Neural cell (in vitro differentiated cells): ENCODE measurements around the gene TFB1M.

Source experiments
- EP300 ChIP-seq: fragments of 450-650 bp; conservative IDR thresholded peaks from 2 replicates; pipeline ENCODE4 v1.6.1; 2014; ENCODE audit warnings: antibody characterized with exemption, mild to moderate bottlenecking, moderate library complexity; ENCODE audit not compliant: poor library complexity, severe bottlenecking
- EZH2 ChIP-seq: fragments of 200-600, 300-800 bp; shearing (Covaris generic), sonication (generic); IDR thresholded peaks from 2 replicates; pipeline ENCODE4 v1.6.1; 2014; ENCODE audit warnings: antibody characterized with exemption, low read length, borderline replicate concordance, mild to moderate bottlenecking; ENCODE audit not compliant: insufficient read depth, poor library complexity, severe bottlenecking
- POLR2AphosphoS5 ChIP-seq: IDR thresholded peaks from 2 replicates; pipeline ENCODE4 v1.6.1; 2012
- RAD21 ChIP-seq: fragments of 450-650 bp; conservative IDR thresholded peaks from 2 replicates; pipeline ENCODE4 v1.6.1; 2014; ENCODE audit warnings: antibody characterized with exemption, mild to moderate bottlenecking, moderate library complexity
- SMC3 ChIP-seq: fragments of 450-650 bp; conservative IDR thresholded peaks from 2 replicates; pipeline ENCODE4 v1.6.1; 2014; ENCODE audit warnings: antibody characterized with exemption, mild to moderate bottlenecking, moderate library complexity; ENCODE audit not compliant: poor library complexity
- TAF1 ChIP-seq: IDR thresholded peaks from 2 replicates; pipeline ENCODE4 v1.6.1; 2012; ENCODE audit warnings: low read depth
- TF ChIP-seq, protein P1 (sequence below): fragments of 450-650 bp; IDR thresholded peaks from 2 replicates; pipeline ENCODE4 v1.5.1; 2014; ENCODE audit warnings: antibody characterized with exemption, mild to moderate bottlenecking, moderate library complexity; ENCODE audit not compliant: poor library complexity, severe bottlenecking

DNA sequence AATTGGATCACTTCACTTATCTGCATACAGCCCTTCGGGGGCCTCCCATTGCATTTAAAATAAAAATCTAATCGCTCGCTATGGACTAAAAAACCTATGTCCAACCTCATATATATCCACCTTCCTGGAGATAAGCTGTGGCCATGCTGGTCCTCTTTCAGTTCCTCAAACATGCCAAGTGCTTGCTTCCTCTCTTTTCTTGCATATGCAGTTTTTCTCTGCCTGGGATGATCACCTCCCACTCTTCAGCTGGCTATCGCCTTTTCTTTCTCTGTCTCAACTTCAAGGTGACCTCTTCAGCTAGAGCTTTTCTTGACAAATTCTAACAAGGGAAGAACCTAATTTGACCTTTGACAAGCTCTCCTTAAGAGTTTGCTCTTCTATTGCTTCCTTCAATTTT, 5.6 kb upstream of the TFB1M start:
- TF ChIP-seq, protein P1, sequence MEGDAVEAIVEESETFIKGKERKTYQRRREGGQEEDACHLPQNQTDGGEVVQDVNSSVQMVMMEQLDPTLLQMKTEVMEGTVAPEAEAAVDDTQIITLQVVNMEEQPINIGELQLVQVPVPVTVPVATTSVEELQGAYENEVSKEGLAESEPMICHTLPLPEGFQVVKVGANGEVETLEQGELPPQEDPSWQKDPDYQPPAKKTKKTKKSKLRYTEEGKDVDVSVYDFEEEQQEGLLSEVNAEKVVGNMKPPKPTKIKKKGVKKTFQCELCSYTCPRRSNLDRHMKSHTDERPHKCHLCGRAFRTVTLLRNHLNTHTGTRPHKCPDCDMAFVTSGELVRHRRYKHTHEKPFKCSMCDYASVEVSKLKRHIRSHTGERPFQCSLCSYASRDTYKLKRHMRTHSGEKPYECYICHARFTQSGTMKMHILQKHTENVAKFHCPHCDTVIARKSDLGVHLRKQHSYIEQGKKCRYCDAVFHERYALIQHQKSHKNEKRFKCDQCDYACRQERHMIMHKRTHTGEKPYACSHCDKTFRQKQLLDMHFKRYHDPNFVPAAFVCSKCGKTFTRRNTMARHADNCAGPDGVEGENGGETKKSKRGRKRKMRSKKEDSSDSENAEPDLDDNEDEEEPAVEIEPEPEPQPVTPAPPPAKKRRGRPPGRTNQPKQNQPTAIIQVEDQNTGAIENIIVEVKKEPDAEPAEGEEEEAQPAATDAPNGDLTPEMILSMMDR = no peak
- TF ChIP-seq EP300 (no peak), POLR2AphosphoS5 (no peak), SMC3 (no peak), TAF1 (no peak), EZH2 (no peak), RAD21 (no peak)
